SK-N-SH treated with all-trans-retinoic acid at 6 μM for 48 hours (cell line): ENCODE measurements around the gene DROSHA.

Source experiments
- ATAC-seq: fragments of 200-7000 bp; cut with Tn5 transposase; 3 replicates; pipeline ENCODE4 v1.9.1; 2020; ENCODE audit warnings: mild to moderate bottlenecking, moderate library complexity
- ARNTL ChIP-seq: fragments of 450-650 bp; formaldehyde crosslinking; IDR thresholded peaks from 2 replicates; pipeline ENCODE4 v1.5.0; 2020; ENCODE audit warnings: low read depth, mild to moderate bottlenecking, moderate library complexity, borderline replicate concordance
- BACH2 ChIP-seq: fragments of 250-450 bp; sonication (Bioruptor Pico); IDR thresholded peaks from 2 replicates; pipeline ENCODE4 v1.9.0; 2021; ENCODE audit warnings: mild to moderate bottlenecking, borderline replicate concordance
- CSDC2 ChIP-seq: fragments of 250-450 bp; sonication (Bioruptor Pico); IDR thresholded peaks from 2 replicates; pipeline ENCODE4 v1.5.0; 2020; ENCODE audit warnings: mild to moderate bottlenecking, moderate library complexity
- CSRNP3 ChIP-seq: fragments of 250-450 bp; sonication (Bioruptor Pico); IDR thresholded peaks from 2 replicates; pipeline ENCODE4 v1.5.1; 2021; ENCODE audit warnings: mild to moderate bottlenecking, moderate library complexity
- ESRRG ChIP-seq: fragments of 250-450 bp; sonication (Bioruptor Pico); IDR thresholded peaks from 2 replicates; pipeline ENCODE4 v1.6.1; 2021; ENCODE audit warnings: mild to moderate bottlenecking
- GLIS3 ChIP-seq: fragments of 250-450 bp; sonication (Bioruptor Pico); IDR thresholded peaks from 2 replicates; pipeline ENCODE4 v1.5.0; 2020; ENCODE audit warnings: mild to moderate bottlenecking, moderate library complexity
- ISL1 ChIP-seq: fragments of 250-450 bp; sonication (Bioruptor Pico); IDR thresholded peaks from 2 replicates; pipeline ENCODE4 v2.1.2; 2022; ENCODE audit warnings: mild to moderate bottlenecking, moderate library complexity
- PATZ1 ChIP-seq: fragments of 250-450 bp; sonication (Bioruptor Pico); IDR thresholded peaks from 2 replicates; pipeline ENCODE4 v1.8.0; 2020; ENCODE audit warnings: mild to moderate bottlenecking, moderate library complexity, borderline replicate concordance
- POU6F1 ChIP-seq: fragments of 250-450 bp; sonication (Bioruptor Pico); IDR thresholded peaks from 2 replicates; pipeline ENCODE4 v1.8.0; 2021; ENCODE audit warnings: low read depth, mild to moderate bottlenecking, moderate library complexity, borderline replicate concordance
- PPARA ChIP-seq: fragments of 250-450 bp; sonication (Bioruptor Pico); IDR thresholded peaks from 2 replicates; pipeline ENCODE4 v1.5.0; 2020; ENCODE audit warnings: mild to moderate bottlenecking, borderline replicate concordance
- RARB ChIP-seq: fragments of 250-450 bp; sonication (Bioruptor Pico); IDR thresholded peaks from 2 replicates; pipeline ENCODE4 v1.8.0; 2021; ENCODE audit warnings: mild to moderate bottlenecking, moderate library complexity
- SNAI2 ChIP-seq: fragments of 250-450 bp; sonication (Bioruptor Pico); IDR thresholded peaks from 2 replicates; pipeline ENCODE4 v1.5.0; 2020; ENCODE audit warnings: mild to moderate bottlenecking, moderate library complexity
- TCF4 ChIP-seq: fragments of 250-450 bp; sonication (Bioruptor Pico); IDR thresholded peaks from 2 replicates; pipeline ENCODE4 v1.8.0; 2021; ENCODE audit warnings: mild to moderate bottlenecking, moderate library complexity, borderline replicate concordance
- TOX ChIP-seq: fragments of 250-450 bp; sonication (Bioruptor Pico); IDR thresholded peaks from 2 replicates; pipeline ENCODE4 v1.8.0; 2021; ENCODE audit warnings: mild to moderate bottlenecking, moderate library complexity, borderline replicate concordance
- TSHZ2 ChIP-seq: fragments of 250-450 bp; sonication (Bioruptor Pico); IDR thresholded peaks from 2 replicates; pipeline ENCODE4 v1.5.0; 2020; ENCODE audit warnings: mild to moderate bottlenecking, moderate library complexity
- ZC3H10 ChIP-seq: fragments of 250-450 bp; sonication (Bioruptor Pico); IDR thresholded peaks from 2 replicates; pipeline ENCODE4 v1.5.1; 2021; ENCODE audit warnings: mild to moderate bottlenecking, moderate library complexity
- ZFP3 ChIP-seq: fragments of 250-450 bp; sonication (Bioruptor Pico); IDR thresholded peaks from 2 replicates; pipeline ENCODE4 v1.5.0; 2020; ENCODE audit warnings: mild to moderate bottlenecking, moderate library complexity
- ZFP30 ChIP-seq: fragments of 450-650 bp; formaldehyde crosslinking; IDR thresholded peaks from 2 replicates; pipeline ENCODE4 v1.5.0; 2022; ENCODE audit warnings: mild to moderate bottlenecking, moderate library complexity
- ZNF565 ChIP-seq: fragments of 450-650 bp; formaldehyde crosslinking; conservative IDR thresholded peaks from 2 replicates; pipeline ENCODE4 v1.5.0; 2020; ENCODE audit warnings: low read depth, mild to moderate bottlenecking, moderate library complexity
- ZNF70 ChIP-seq: fragments of 450-650 bp; formaldehyde crosslinking; IDR thresholded peaks from 2 replicates; pipeline ENCODE4 v1.5.0; 2020; ENCODE audit warnings: mild to moderate bottlenecking, moderate library complexity
- ZNF8 ChIP-seq: fragments of 450-650 bp; formaldehyde crosslinking; IDR thresholded peaks from 2 replicates; pipeline ENCODE4 v1.5.0; 2020; ENCODE audit warnings: mild to moderate bottlenecking, moderate library complexity

Gene DROSHA

GRCh38 chr5:31574772-31575171, 42.9 kb upstream of the DROSHA start:
- ATAC-seq, result no peak
- TF ChIP-seq RARB (CRISPR knock-in tag) (no peak), GLIS3 (CRISPR knock-in tag) (no peak), ISL1 (CRISPR knock-in tag) (no peak), CSDC2 (CRISPR knock-in tag) (no peak), ZFP3 (no peak), ZNF565 (CRISPR knock-in tag) (no peak)

- ATAC-seq, result no peak
- no peak for TF ChIP-seq SNAI2 (CRISPR knock-in tag)
- no peak for TF ChIP-seq TCF4 (CRISPR knock-in tag)
- TF ChIP-seq ZC3H10 (CRISPR knock-in tag), result no peak
- no peak for TF ChIP-seq CSDC2 (CRISPR knock-in tag)
- TF ChIP-seq PPARA (CRISPR knock-in tag), result no peak
- TF ChIP-seq PATZ1, result no peak
- no peak for TF ChIP-seq RARB (CRISPR knock-in tag)
- TF ChIP-seq ZFP30 (CRISPR knock-in tag), result no peak
- TF ChIP-seq BACH2 (CRISPR knock-in tag), result no peak
Observed at GRCh38 chr5:31573494-31574142, 41.7 kb upstream of the DROSHA start.

GRCh38 chr5:31569068-31569467, 37.2 kb upstream of the DROSHA start:
- TF ChIP-seq TCF4 (CRISPR knock-in tag), result no peak
- no peak for TF ChIP-seq ARNTL (CRISPR knock-in tag)
- TF ChIP-seq CSRNP3 (CRISPR knock-in tag), result no peak
- TF ChIP-seq ZNF565 (CRISPR knock-in tag), result no peak
- no peak for TF ChIP-seq BACH2 (CRISPR knock-in tag)
- TF ChIP-seq ZNF8, result no peak
- TF ChIP-seq ZNF70 (CRISPR knock-in tag), result no peak
- no peak for TF ChIP-seq ZFP30 (CRISPR knock-in tag)
- TF ChIP-seq ESRRG (CRISPR knock-in tag), result no peak
- TF ChIP-seq PATZ1, result no peak
- TF ChIP-seq, all 23 proteins: peak for 0
- ATAC-seq, result no peak

GRCh38 chr5:31568302-31568835, 36.5 kb upstream of the DROSHA start:
- no peak for ATAC-seq
- TF ChIP-seq ZNF565 (CRISPR knock-in tag) (no peak), ZFP30 (CRISPR knock-in tag) (no peak), ARNTL (CRISPR knock-in tag) (no peak), BACH2 (CRISPR knock-in tag) (no peak), CSDC2 (CRISPR knock-in tag) (no peak), TCF4 (CRISPR knock-in tag) (no peak), ESRRG (CRISPR knock-in tag) (no peak), TOX (no peak), PATZ1 (no peak), PPARA (CRISPR knock-in tag) (no peak), SNAI2 (CRISPR knock-in tag) (no peak), TSHZ2 (CRISPR knock-in tag) (no peak), GLIS3 (CRISPR knock-in tag) (no peak), POU6F1 (no peak)
